Stomach smooth muscle (tissue), 2 donors: ENCODE measurements around the gene SNX6.
"Not testable (repeated sequence)": the region's sequence is repeated elsewhere in the genome, so short reads cannot be mapped to it uniquely, and the experiment has no call there.

Experiments
- H3K27ac ChIP-seq: one replicate; pipeline ENCODE4 v1.7.0; 2013; ENCODE audit warnings: mild to moderate bottlenecking, low read length, inconsistent platforms
- H3K27me3 ChIP-seq, 2 donors: one replicate each; pipeline ENCODE4 v1.7.0; 2013; ENCODE audit warnings: low read length in 2 of 2; ENCODE audit not compliant: insufficient read depth in 2 of 2, control insufficient read depth in 1 of 2
- H3K36me3 ChIP-seq, 2 donors: one replicate each; pipeline ENCODE4 v1.7.0; 2013; ENCODE audit warnings: low read length in 2 of 2; ENCODE audit not compliant: control insufficient read depth in 2 of 2, insufficient read depth in 2 of 2
- H3K4me1 ChIP-seq: one replicate; pipeline ENCODE4 v1.7.0; 2013; ENCODE audit warnings: low read length; ENCODE audit not compliant: control insufficient read depth, insufficient read depth
- H3K4me3 ChIP-seq, 2 donors: one replicate each; pipeline ENCODE4 v1.7.0; 2013; ENCODE audit warnings: low read length in 2 of 2
- H3K9ac ChIP-seq, 2 donors: one replicate each; pipeline ENCODE4 v1.7.0; 2013; ENCODE audit warnings: low read length in 2 of 2, mild to moderate bottlenecking in 1 of 2
- H3K9me3 ChIP-seq, 2 donors: one replicate each; pipeline ENCODE4 v1.7.0; 2013; ENCODE audit warnings: low read length in 2 of 2; ENCODE audit not compliant: control insufficient read depth in 2 of 2
- donor health status: healthy.
- donor health status: Pancreatic carcinoma.

SNX6 gene

GRCh38 chr14:34546272-34547135, 83.4 kb downstream of the SNX6 start:
- H3K9me3 ChIP-seq, H3K27ac ChIP-seq, H3K4me1 ChIP-seq, H3K27me3 ChIP-seq, H3K4me3 ChIP-seq, H3K36me3 ChIP-seq, H3K9ac ChIP-seq: not testable (repeated sequence)

- not testable (repeated sequence) for H3K27me3 ChIP-seq, H3K36me3 ChIP-seq, H3K9me3 ChIP-seq
- peak overlapping the region; percentile 98 for H3K27ac ChIP-seq
- peak overlapping the region; percentile 98 to 99 for H3K4me3 ChIP-seq
- H3K4me1 ChIP-seq, result peaks cover 11% of the 10 kb centered on the region
- H3K9ac ChIP-seq, result peak overlapping the region; percentile 51 to 99
These were observed 89.5 kb downstream of the SNX6 start for GRCh38 chr14:34540181-34541059.

- peak within 1 kb of the TSS; percentile 98 for H3K27ac ChIP-seq
- peak within 1 kb of the TSS; percentile 99 to 100 for H3K9ac ChIP-seq
- H3K4me1 ChIP-seq, result peaks cover 11% of the 10 kb centered on the region
- H3K9me3 ChIP-seq, result no peaks in the 10 kb centered on the region
- H3K36me3 ChIP-seq, result peaks cover 0 to 3% of the 10 kb centered on the region in 2 donors
- H3K4me3 ChIP-seq, result peak within 1 kb of the TSS; percentile 98 to 99
- no peaks in the 10 kb centered on the region for H3K27me3 ChIP-seq
These were observed 90.4 kb downstream of the SNX6 start, which contains the start of gene EAPP for GRCh38 chr14:34539407-34540180. TSS of gene EAPP (minus strand) at chr14:34539701. CDS start at chr14:34539628, 73 bp downstream.

- Histone ChIP-seq H3K36me3 (peaks cover 3 to 4% of the 10 kb centered on the region in 2 donors), H3K4me3 (peak overlapping the region; percentile 98 to 99), H3K27me3 (no peaks in the 10 kb centered on the region), H3K4me1 (peaks cover 11% of the 10 kb centered on the region), H3K9ac (peak overlapping the region; percentile 99 to 100), H3K27ac (peak overlapping the region; percentile 98), H3K9me3 (no peaks in the 10 kb centered on the region)
These were observed 91.0 kb downstream of the SNX6 start for GRCh38 chr14:34538871-34539406.

GRCh38 chr14:34538096-34538495, 91.9 kb downstream of the SNX6 start:
- peaks cover 11% of the 10 kb centered on the region for H3K4me1 ChIP-seq
- H3K27me3 ChIP-seq, H3K9me3 ChIP-seq: not testable (repeated sequence)
- H3K27ac ChIP-seq, result peak overlapping the region; percentile 98
- peak overlapping the region; percentile 98 to 99 for H3K4me3 ChIP-seq
- H3K9ac ChIP-seq, result peak overlapping the region in 1 of 2 donors; percentile 99
- peaks cover 3 to 12% of the 10 kb centered on the region in 2 donors for H3K36me3 ChIP-seq

- H3K9ac ChIP-seq, result peak overlapping the region in 1 of 2 donors; percentile 6
These were observed 92.3 kb downstream of the SNX6 start for GRCh38 chr14:34537677-34538009.

GRCh38 chr14:34536951-34537676, 92.8 kb downstream of the SNX6 start:
- Histone ChIP-seq H3K4me1 (peaks cover 11% of the 10 kb centered on the region), H3K27ac (no peak overlapping the region), H3K36me3 (peaks cover 6 to 12% of the 10 kb centered on the region in 2 donors), H3K9ac (peak overlapping the region in 1 of 2 donors; percentile 6), H3K9me3 (no peaks in the 10 kb centered on the region), H3K4me3 (peak overlapping the region; percentile 10 to 21), H3K27me3 (no peaks in the 10 kb centered on the region)

More at GRCh38 chr14:34537677-34538009, 92.3 kb downstream of the SNX6 start:
- Histone ChIP-seq H3K27me3 (no peaks in the 10 kb centered on the region), H3K27ac (no peak overlapping the region), H3K36me3 (peaks cover 3 to 12% of the 10 kb centered on the region in 2 donors), H3K4me3 (peak overlapping the region; percentile 10 to 31), H3K9me3 (no peaks in the 10 kb centered on the region), H3K4me1 (peaks cover 11% of the 10 kb centered on the region)

- Histone ChIP-seq H3K36me3 (peaks cover 40 to 51% of the 10 kb centered on the region in 2 donors), H3K4me1 (no peaks in the 10 kb centered on the region), H3K27ac (no peak overlapping the region), H3K9ac (no peak overlapping the region), H3K27me3 (no peaks in the 10 kb centered on the region), H3K4me3 (no peak overlapping the region), H3K9me3 (no peaks in the 10 kb centered on the region)
These were observed 102.4 kb downstream of the SNX6 start for GRCh38 chr14:34527591-34527990.

- H3K9ac ChIP-seq, H3K4me1 ChIP-seq, H3K4me3 ChIP-seq, H3K9me3 ChIP-seq, H3K27ac ChIP-seq, H3K27me3 ChIP-seq: not testable (repeated sequence)
- peaks cover 43 to 44% of the 10 kb centered on the region in 2 donors for H3K36me3 ChIP-seq
These were observed 105.7 kb downstream of the SNX6 start for GRCh38 chr14:34524216-34524615.
